DMS53 treated with DMSO at 0.1 percent for 48 hours (cell line): Measurements from ENCODE around the gene PDZD2.
"Not testable (repeated sequence)": the region's sequence is repeated elsewhere in the genome, so short reads cannot be mapped to it uniquely, and the experiment has no call there.

Source experiments
- DNase-seq: peaks from one replicate; lab custom pipeline; 2025; ENCODE audit not compliant: unreplicated experiment; lab: John Stamatoyannopoulos, UW

Gene PDZD2

GRCh38 chr5:31963358-31964006, 324.6 kb downstream of the PDZD2 start:
- no peak for DNase-seq

DNA sequence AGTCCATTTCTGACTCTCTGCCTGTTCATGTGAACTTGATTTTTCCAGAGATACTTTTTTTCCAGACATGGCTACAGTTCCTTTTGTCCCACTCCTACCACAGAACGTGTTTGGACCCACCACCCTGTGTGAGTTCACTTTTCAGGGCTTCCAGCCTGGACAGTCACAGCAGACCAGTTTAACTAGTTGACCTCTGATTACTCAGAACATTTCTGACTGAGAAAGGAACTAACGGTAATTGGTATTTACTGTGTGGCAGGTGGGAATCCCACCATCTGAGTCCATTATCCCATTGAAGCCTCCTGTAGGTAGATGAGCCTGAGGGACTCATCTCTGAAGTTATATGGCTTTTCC, 325.1 kb downstream of the PDZD2 start:
- no peak for DNase-seq

GRCh38 chr5:31965227-31965626, 326.3 kb downstream of the PDZD2 start:
- no peak for DNase-seq

- no peak for DNase-seq
Observed at GRCh38 chr5:31966936-31967335, 328.0 kb downstream of the PDZD2 start.

- no peak for DNase-seq
Observed at GRCh38 chr5:31967461-31967860, 328.5 kb downstream of the PDZD2 start.

- DNase-seq, result no peak
Observed at GRCh38 chr5:31972558-31972957, 333.6 kb downstream of the PDZD2 start.

DNA sequence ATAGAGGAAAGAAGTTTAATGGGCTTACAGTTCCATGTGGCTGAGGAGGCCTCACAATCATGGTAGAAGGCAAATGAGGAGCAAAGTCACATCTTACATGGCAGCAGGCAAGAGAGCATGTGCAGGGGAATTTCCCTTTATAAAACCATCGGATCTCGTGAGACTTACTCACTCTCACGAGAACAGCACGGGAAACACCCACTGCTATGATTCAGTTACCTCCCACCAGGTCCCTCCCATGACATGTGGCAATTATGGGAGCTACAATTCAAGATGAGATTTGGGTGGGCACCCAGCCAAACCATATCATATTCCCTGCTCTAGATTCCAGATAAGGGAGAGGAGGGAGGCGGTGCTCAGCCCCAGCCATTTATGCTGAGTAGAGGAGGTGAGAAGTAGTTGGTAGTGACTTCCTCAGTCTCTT, 336.3 kb downstream of the PDZD2 start:
- DNase-seq, result not testable (repeated sequence)

DNA sequence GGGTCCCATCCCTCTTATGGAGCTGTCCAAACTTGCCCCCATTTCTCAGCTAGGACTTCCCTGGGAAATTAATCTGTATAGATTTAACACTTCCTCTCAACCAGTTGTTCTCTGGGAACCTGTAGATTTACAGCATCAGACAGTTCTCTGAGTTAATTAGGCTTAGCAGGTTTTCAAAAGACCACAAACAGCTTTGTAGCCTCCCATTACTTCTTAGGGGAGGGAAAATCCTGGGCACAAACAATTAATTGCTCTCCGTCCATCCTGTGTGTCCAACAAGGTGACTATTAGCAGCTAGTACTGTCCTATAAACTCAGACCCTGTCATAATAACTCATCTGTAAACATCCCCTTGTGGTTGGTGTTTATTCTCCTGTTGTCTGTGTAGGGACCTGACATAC, 337.2 kb downstream of the PDZD2 start:
- DNase-seq, result no peak

GRCh38 chr5:31981361-31981945, 342.5 kb downstream of the PDZD2 start:
- DNase-seq, result no peak

- no peak for DNase-seq
Observed at GRCh38 chr5:31982027-31982426, 343.1 kb downstream of the PDZD2 start.

DNA sequence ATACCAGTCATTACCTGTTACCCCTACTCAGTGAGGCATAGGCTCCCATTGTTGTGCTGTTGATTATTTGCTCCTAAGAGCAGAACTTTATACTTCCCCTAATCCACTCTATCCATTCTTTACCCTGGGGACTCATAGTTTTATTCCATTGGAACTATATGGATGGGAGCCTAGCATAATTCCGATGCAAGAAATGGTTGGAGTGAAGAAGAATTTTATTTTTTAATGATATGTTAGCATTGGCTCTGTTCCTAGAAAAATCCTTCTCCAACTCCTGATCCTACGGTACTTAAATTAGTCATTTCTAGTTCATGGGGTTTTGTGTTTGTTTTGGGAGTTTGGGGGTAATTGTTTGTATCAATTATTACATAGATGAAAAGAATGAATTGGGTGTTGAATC, 343.7 kb downstream of the PDZD2 start:
- DNase-seq, result no peak

DNA sequence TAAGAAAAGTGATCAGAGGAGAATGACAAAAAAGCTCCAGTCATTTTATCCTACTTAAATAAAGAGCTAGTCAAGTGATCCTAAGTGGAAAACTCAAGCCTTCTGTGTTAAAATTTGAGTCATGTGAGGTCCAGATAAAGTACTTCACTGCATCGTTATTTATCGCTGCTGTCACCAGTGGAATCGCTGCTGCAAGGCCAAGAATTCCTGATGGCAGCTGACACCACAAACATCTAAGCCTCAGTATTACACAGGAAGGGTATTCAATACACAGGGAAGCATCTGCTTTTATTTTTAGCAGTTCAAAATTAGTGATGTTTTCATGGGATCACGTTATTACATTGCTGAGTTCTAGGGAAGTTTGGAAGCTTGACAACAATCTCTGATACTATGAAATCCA, 344.9 kb downstream of the PDZD2 start:
- DNase-seq, result no peak

- DNase-seq, result no peak
Observed at GRCh38 chr5:31984691-31985090, 345.8 kb downstream of the PDZD2 start.

GRCh38 chr5:31986101-31986500, 347.2 kb downstream of the PDZD2 start:
- DNase-seq, result no peak

DNA sequence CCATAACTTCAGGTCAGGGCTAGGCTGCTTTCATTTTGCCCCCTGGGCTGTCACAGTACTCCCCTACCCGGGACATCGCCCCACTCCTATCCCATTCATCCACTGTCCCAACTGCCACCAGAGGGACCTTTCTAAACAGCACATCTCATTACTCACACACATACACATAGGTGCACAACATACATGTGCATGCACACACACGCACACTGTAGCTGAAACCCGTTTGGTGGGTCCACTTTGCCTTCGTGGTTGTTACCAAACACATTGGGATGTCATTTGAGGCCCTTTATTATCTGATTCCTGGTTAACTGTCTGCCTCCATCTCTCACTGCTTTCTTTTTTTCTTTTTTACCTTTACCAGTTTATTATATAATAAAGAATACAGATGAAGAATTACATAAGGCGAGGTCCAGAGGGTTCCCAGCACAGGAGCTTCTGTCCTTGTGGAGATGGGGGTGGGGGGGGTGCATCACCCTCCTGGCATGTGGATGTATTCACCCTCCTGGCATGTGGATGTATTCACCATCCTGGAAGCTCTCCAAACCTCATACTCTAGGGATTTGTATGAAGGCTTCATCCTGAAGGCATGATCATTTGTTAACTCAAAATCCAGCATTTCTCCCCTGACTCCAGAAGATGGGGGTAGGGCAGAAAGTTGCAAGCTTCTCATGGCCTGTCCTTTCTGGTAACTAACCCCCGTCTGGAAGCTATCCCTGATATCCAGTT, 349.2 kb downstream of the PDZD2 start:
- no peak for DNase-seq

DNA sequence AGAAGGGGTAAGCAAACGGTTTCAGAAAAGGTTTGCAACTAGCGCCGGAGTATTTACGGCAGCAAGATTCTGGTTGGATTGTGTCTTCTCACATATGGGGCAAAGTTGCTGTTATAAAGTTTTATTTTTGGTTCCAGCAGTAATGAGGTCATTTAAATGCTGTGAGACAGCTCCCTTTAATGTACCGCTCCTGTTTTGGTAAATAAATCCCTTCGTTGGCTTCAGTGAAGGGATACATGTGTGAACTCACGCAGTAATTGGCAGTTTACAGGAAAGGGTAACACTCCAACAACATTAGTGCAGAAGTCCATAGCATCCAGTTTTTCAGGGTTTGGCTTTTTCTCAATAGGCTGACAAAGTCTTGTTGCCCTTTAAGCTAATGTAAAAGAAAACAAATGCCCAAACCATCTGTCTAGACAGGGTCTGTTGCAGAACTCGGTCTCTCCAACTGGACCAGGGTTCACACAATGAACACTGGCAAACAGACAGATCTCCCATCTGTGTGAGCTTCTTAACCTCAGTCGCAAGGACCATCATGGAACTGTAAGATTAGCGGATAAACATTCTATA, 351.2 kb downstream of the PDZD2 start:
- no peak for DNase-seq

DNA sequence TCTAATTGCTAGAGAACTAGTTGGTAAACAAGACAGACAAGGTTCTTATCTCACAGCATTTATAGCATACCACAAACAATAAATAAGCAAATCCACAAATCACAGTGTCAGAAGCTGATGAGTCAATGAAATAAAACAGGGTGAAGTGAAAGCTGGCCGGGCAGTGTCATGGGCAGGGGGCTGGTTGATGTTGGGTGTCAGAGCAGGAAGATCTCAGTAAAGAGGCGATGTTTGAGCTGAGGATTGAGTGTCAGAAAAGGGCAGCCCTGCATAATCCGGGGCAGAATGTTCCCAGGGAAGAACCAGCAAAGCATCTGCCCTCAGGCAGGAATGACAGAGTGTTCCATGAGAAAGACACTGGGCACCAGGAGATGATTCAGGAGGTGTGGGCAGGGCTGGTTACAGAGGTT, 351.8 kb downstream of the PDZD2 start:
- no peak for DNase-seq

DNA sequence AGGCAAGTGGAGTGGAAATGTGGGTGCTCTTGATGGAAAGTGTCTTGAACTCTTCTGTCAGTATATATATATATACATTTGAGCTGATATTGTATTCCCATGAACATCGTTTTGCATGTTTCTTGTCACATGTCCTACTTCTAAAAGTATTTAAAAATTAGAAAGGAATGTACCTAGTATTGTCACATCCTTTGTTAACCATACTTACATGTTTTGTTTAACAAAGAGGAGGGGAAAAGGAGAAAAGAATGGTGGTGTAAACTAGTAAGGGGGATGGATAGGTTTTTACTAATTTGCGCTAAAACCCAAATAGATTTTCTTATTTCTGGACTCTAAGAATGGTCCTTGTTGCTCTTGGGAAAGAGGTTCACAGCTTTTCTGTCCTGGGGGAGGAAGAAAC, 353.4 kb downstream of the PDZD2 start:
- DNase-seq, result no peak

DNA sequence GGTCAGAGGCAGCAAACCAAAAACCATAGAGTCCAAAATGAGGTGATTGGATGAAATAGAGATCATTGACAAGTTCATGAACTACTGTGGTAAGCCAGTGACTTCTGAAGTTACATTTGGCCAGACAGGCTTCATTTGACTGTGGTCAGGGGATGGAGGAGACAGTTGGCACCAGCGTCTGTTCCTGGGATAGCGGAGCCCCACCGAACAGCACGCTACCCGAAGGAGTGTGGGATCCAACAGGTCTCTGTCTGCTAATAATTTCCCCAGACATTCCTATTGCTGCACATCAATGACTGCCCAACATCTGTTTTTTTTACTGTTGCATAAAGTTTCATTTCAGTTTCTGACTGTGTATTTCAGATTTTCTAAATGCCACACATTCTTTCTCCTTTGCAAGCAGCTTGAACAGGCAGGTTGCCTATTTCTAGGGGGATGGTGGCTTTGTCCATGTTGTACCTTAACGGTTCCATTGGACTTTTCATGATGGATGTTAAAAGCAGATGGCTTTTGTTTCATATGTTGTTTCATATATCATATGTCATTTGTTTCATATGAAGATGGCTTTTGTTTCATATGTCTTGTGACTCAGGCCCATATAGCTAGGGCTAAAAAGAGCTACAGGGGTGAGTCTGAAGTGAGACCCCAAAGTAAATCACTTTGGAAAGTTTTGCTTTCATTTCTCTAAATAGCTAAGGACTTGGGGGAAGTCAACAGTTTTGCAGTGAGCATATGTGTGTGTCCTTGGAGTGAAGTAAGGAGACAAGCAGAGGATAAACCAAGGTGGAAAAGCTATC, 354.4 kb downstream of the PDZD2 start:
- DNase-seq, result no peak

DNA sequence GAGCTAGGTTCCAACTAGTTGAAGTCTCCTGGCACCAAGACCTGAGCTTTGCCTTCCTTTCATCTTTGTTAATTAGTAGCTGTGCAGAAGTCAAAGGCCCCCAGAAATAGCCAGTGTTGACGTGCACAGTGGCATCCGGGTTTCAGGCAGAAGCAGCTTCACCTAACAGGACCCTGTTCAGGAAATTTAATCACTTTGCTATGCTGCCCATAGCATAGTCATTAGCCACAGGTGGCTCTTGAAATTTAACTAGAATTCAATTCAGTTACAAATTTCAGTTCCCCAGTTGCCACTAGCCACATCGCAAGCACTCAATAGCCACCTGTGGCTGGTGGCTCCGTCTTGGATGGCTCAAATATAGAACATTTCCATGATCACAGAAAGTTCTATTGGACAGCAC, 356.1 kb downstream of the PDZD2 start:
- no peak for DNase-seq

- DNase-seq, result no peak
Observed at GRCh38 chr5:31995714-31996113, 356.8 kb downstream of the PDZD2 start.
